Keratinocyte (primary cell): ENCODE data around the gene RRBP1. TPM values are rescaled to one million over a fixed set of nuclear protein-coding genes. Genes with fewer than 3 reads are reported as not detected.

Experiments
- DNase-seq: peaks from one replicate; pipeline ENCODE4 v3.0.0-alpha.2; 2011; ENCODE audit warnings: low read depth, missing footprints, low spot score
- FAIRE-seq: peaks from 2 replicates; lab custom pipeline; 2011; peaks lifted over from hg19 to GRCh38; lab: Jason Lieb, UNC
- H2AFZ ChIP-seq: 2 replicates; pipeline ENCODE4 v1.6.0; 2012; ENCODE audit warnings: low read length, control low read depth, inconsistent platforms; ENCODE audit not compliant: control insufficient read depth
- H3K27ac ChIP-seq: 2 replicates; pipeline ENCODE4 v1.5.1; 2011; ENCODE audit warnings: low read length; ENCODE audit not compliant: control insufficient read depth, insufficient read depth
- H3K27me3 ChIP-seq: 3 replicates; pipeline ENCODE4 v1.6.0; 2011; ENCODE audit warnings: low read length; ENCODE audit not compliant: control insufficient read depth, insufficient read depth; ENCODE audit errors: extremely low read depth
- H3K36me3 ChIP-seq, 2 experiments: 2 replicates in 1 of 2; 3 replicates in 1 of 2; pipeline ENCODE4 v1.5.1; 2011; ENCODE audit warnings: low read length in 2 of 2, mild to moderate bottlenecking in 1 of 2; ENCODE audit not compliant: control insufficient read depth in 2 of 2, insufficient read depth in 2 of 2; ENCODE audit errors: extremely low read depth in 1 of 2
- H3K4me1 ChIP-seq: 3 replicates; pipeline ENCODE4 v1.5.1; 2011; ENCODE audit warnings: low read length; ENCODE audit not compliant: control insufficient read depth, insufficient read depth; ENCODE audit errors: extremely low read depth
- H3K4me2 ChIP-seq: 3 replicates; pipeline ENCODE4 v1.6.0; 2011; ENCODE audit warnings: low read depth, low read length; ENCODE audit not compliant: control insufficient read depth, insufficient read depth; ENCODE audit errors: extremely low read depth
- H3K4me3 ChIP-seq, 3 experiments: fragments of 200-600 bp in 1 of 3; sonication (generic) in 1 of 3; 2 replicates in 2 of 3; 3 replicates in 1 of 3; pipeline ENCODE4 v1.5.1; 2011 to 2016; ENCODE audit warnings: low read length in 3 of 3, mild to moderate bottlenecking in 3 of 3, control low read depth in 2 of 3, inconsistent platforms in 1 of 3, low read depth in 1 of 3, mixed read lengths in 1 of 3, mixed run types in 1 of 3, moderate library complexity in 1 of 3; ENCODE audit not compliant: control insufficient read depth in 2 of 3, insufficient read depth in 2 of 3; ENCODE audit errors: extremely low read depth in 1 of 3
- H3K79me2 ChIP-seq: 2 replicates; pipeline ENCODE4 v1.6.0; 2012; ENCODE audit warnings: low read length; ENCODE audit not compliant: control insufficient read depth, insufficient read depth
- H3K9ac ChIP-seq: 3 replicates; pipeline ENCODE4 v1.6.0; 2011; ENCODE audit warnings: low read length; ENCODE audit not compliant: control insufficient read depth, insufficient read depth; ENCODE audit errors: extremely low read depth
- H3K9me1 ChIP-seq: 3 replicates; pipeline ENCODE4 v1.6.0; 2011; ENCODE audit warnings: low read length; ENCODE audit not compliant: control insufficient read depth, insufficient read depth; ENCODE audit errors: extremely low read depth
- H3K9me3 ChIP-seq: 2 replicates; pipeline ENCODE4 v1.5.1; 2012; ENCODE audit warnings: low read depth, low read length; ENCODE audit not compliant: control insufficient read depth
- H4K20me1 ChIP-seq: 3 replicates; pipeline ENCODE4 v1.6.0; 2011; ENCODE audit warnings: low read length; ENCODE audit not compliant: control insufficient read depth, insufficient read depth; ENCODE audit errors: extremely low read depth
- EZH2 ChIP-seq: IDR thresholded peaks from one replicate; pipeline ENCODE4 v1.6.1; 2012; ENCODE audit warnings: inconsistent platforms, mild to moderate bottlenecking, low read length, moderate library complexity
- dilution Hi-C: fragments of 300-500 bp; cut with MboI; formaldehyde crosslinking; loops from one replicate; pipeline ENCODE4 v1.7.0; 2020; ENCODE audit warnings: low sequenced_read_pairs; ENCODE audit not compliant: extremely low pct_ligation_motif_present
- polyA plus RNA-seq, 5 experiments: library from polyadenylated mRNA; depleted of rRNA in 3 of 5; stranded (reverse) in 3 of 5; stranded (forward) in 1 of 5; unstranded in 1 of 5; fragments of >200 nt; gene quantifications; 1 replicate in 1 of 5; 2 replicates in 3 of 5; 3 replicates in 1 of 5; pipeline versions ENCODE4 v1.2.1 to v1.2.3, GENCODE V29; 2011 to 2012; ENCODE audit warnings: missing spikeins in 2 of 5, low read depth in 1 of 5, low replicate concordance in 1 of 5
- TF ChIP-seq, protein P1 (sequence below), 3 experiments: IDR thresholded peaks in 1 of 3; conservative IDR thresholded peaks in 1 of 3; optimal IDR thresholded peaks in 1 of 3; 2 replicates in 2 of 3; 3 replicates in 1 of 3; pipeline versions ENCODE3 to v1.5.1; 2011; ENCODE audit warnings: low read length in 3 of 3, mild to moderate bottlenecking in 3 of 3, moderate library complexity in 2 of 3, control low read depth in 1 of 3, inconsistent platforms in 1 of 3; ENCODE audit not compliant: insufficient read depth in 2 of 3; ENCODE audit errors: extremely low read depth in 1 of 3

The RRBP1 gene
- polyA plus RNA-seq, 1 donor (not counting 4 experiments of a cell fraction or from before 2014, with no cell fraction given): 43.9 TPM

DNA sequence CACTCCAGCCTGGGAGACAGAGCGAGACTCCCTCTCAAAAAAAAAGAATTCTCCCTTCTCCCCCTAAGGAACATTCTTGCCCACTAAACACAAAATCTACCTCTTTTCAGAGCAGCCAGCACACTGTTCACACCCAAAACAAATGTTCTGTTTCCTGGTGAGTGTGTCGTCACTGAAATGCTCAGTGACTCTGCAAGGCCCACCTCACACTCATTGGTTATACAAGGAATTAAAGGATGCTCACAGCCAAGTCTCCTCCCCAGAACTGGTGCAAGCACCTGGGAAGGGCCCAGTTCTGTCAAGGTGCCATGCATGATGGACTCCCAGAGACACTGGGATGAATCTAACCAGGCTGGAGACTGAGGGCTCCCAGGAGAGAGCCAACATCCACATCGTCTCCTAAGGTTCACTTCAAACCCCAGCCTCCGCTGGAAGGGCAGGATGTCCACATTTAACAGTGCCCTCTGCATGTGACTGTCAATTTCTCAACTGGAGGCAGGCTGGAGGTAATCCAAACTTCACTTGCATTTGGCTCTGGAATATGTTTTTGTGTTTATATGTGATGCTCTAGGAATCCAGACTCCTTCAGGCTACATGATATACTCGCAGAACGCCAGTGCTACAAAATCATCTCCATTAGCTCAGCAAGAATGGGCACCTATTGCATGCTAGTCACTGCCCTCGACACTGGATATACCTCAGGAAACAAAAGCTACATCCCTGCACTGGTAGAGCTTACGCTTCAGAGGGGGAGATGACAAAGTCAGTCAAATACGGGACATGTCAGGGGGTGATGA lies 7.1 kb downstream of the RRBP1 start:
- H3K9ac ChIP-seq: no peak overlapping the region
- H3K36me3 ChIP-seq: peaks cover 16 to 27% of the 10 kb centered on the region in 2 experiments
- no peaks in the 10 kb centered on the region for H3K9me1 ChIP-seq
- FAIRE-seq (no peak), DNase-seq (no peak)
- TF ChIP-seq EZH2: no peak
- TF ChIP-seq, protein P1, sequence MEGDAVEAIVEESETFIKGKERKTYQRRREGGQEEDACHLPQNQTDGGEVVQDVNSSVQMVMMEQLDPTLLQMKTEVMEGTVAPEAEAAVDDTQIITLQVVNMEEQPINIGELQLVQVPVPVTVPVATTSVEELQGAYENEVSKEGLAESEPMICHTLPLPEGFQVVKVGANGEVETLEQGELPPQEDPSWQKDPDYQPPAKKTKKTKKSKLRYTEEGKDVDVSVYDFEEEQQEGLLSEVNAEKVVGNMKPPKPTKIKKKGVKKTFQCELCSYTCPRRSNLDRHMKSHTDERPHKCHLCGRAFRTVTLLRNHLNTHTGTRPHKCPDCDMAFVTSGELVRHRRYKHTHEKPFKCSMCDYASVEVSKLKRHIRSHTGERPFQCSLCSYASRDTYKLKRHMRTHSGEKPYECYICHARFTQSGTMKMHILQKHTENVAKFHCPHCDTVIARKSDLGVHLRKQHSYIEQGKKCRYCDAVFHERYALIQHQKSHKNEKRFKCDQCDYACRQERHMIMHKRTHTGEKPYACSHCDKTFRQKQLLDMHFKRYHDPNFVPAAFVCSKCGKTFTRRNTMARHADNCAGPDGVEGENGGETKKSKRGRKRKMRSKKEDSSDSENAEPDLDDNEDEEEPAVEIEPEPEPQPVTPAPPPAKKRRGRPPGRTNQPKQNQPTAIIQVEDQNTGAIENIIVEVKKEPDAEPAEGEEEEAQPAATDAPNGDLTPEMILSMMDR (optimal IDR thresholded peaks at IDR 0.05 in 1 of 3, IDR thresholded peaks at IDR 0.05 in 1 of 3, conservative IDR thresholded peaks at IDR 0.05 in 1 of 3; ENCODE audit: extremely low read depth in 1 of 3, insufficient read depth in 2 of 3, low read length in 3 of 3): no peak
- no peaks in the 10 kb centered on the region for H3K9me3 ChIP-seq
- H3K4me1 ChIP-seq: peaks cover 5% of the 10 kb centered on the region
- no peak overlapping the region for H3K4me3 ChIP-seq
- no peak overlapping the region for H2AFZ ChIP-seq
- no peaks in the 10 kb centered on the region for H3K27me3 ChIP-seq
- peaks cover 95% of the 10 kb centered on the region for H3K79me2 ChIP-seq
- dilution Hi-C loops: no loop called here
- peaks cover 23% of the 10 kb centered on the region for H4K20me1 ChIP-seq
- H3K27ac ChIP-seq: no peak overlapping the region
- H3K4me2 ChIP-seq: no peak overlapping the region

DNA sequence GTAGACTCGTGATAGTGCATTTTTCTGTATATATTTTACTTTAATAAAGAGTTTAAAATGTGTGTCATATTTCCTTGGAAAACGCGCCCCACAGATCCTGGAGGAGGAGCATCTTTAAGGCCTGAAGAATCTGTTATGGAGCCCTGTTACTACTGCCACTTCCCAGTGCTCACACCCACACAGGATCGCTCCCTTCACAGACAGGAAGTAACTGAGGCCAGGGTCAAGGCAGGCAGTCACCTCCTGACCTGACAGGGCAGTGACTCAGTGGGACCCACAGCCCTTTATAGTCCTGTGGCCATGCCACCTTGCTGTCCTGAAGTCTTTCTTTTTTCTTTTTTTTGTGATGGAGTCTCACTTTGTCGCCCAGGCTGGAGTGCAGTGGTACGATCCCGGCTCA lies 9.0 kb downstream of the RRBP1 start:
- Histone ChIP-seq H3K9ac (no peak overlapping the region), H3K4me3 (no peak overlapping the region), H3K9me1 (no peaks in the 10 kb centered on the region), H3K36me3 (peaks cover 14 to 18% of the 10 kb centered on the region in 2 experiments), H3K27me3 (no peaks in the 10 kb centered on the region), H3K79me2 (peaks cover 92% of the 10 kb centered on the region), H3K4me1 (no peaks in the 10 kb centered on the region), H4K20me1 (peaks cover 22% of the 10 kb centered on the region), H3K4me2 (no peak overlapping the region), H3K27ac (no peak overlapping the region), H2AFZ (no peak overlapping the region), H3K9me3 (no peaks in the 10 kb centered on the region)
- no peak for TF ChIP-seq EZH2
- TF ChIP-seq, protein P1 (optimal IDR thresholded peaks at IDR 0.05 in 1 of 3, IDR thresholded peaks at IDR 0.05 in 1 of 3, conservative IDR thresholded peaks at IDR 0.05 in 1 of 3; ENCODE audit: extremely low read depth in 1 of 3, insufficient read depth in 2 of 3, low read length in 3 of 3): no peak
- FAIRE-seq (no peak), DNase-seq (no peak)
- dilution Hi-C loops: no loop called here
